Measurements from ENCODE around the gene ADPRS. TPM values are rescaled to one million over a fixed set of nuclear protein-coding genes. Genes with fewer than 3 reads are reported as not detected.

Gene ADPRS
- total RNA-seq, 1 donor from 2014 or later = 27.6 TPM

GRCh38 chr1:36107394-36107793, 18.7 kb downstream of the ADPRS start:
- intact Hi-C loops (cut with micrococcal nuclease) = no loop called here

DNA sequence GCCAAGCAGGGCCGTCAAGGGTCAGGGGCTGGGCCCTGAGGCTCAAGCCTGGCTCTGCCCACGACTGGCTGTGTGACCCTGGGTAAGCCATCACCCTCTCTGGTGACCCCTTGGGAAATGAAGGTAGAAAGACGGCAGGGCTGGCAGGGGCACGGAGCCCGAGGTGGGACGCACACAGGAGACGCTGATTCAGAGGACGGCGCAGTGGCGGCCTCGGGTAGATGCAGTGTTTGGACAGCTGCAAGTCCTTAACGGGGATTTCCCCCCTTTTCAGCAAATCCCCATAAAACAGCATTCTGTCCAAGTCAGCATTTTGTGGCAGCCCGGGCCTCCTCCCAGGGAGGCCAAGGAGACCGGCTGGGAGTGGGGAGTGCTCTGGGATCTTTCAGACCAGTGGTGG, 19.6 kb downstream of the ADPRS start:
- intact Hi-C loops (cut with micrococcal nuclease) = no loop called here

GRCh38 chr1:36109041-36109679, 20.5 kb downstream of the ADPRS start:
- intact Hi-C loops (cut with micrococcal nuclease) = no loop called here

- intact Hi-C loops (cut with micrococcal nuclease) = no loop called here
Measured at GRCh38 chr1:36111151-36111550, 22.5 kb downstream of the ADPRS start.

DNA sequence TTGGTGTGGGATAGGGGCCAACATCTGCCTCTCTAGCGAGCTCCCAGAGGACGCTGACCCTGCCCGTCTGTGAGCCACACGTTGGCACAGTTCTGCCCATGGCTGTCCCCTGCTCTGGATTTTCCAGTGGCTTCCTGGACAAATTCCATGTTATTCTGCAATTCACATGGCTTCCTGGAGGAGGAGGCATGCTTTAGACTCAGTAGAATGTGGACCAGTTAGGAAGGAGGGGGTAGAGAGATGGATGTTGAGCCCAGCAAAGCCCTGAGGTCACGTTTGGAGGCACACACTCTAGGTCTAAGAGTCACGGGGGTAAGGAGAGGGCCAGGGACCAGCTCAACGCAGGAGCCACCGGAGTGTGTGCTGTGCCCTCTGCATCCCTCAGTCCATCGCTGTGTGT, 24.1 kb downstream of the ADPRS start:
- intact Hi-C loops (cut with micrococcal nuclease) = no loop called here

- intact Hi-C loops (cut with micrococcal nuclease) = no loop called here
Measured at GRCh38 chr1:36114371-36114770, 25.7 kb downstream of the ADPRS start.

GRCh38 chr1:36115200-36115669, 26.5 kb downstream of the ADPRS start:
- intact Hi-C loops (cut with micrococcal nuclease) = no loop called here

DNA sequence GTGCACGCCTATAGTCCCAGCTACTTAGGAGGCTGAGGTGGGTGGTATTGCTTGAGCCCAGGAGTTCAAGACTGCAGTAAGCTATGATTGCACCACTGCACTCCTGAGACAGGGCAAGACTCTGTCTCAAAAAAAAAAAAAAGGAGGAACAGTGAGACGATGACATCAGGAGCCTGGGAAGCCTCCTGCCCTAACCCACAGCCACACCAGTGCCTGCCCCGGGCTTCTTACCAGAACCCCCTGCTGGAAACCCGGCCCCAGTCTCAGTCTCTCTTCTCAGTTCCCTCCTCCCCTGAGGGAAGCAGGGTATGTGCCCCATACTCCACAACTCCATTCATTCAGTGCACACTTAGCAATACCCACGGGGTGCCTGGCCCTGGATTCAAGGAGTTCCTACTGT, 27.2 kb downstream of the ADPRS start:
- intact Hi-C loops (cut with micrococcal nuclease) = no loop called here

DNA sequence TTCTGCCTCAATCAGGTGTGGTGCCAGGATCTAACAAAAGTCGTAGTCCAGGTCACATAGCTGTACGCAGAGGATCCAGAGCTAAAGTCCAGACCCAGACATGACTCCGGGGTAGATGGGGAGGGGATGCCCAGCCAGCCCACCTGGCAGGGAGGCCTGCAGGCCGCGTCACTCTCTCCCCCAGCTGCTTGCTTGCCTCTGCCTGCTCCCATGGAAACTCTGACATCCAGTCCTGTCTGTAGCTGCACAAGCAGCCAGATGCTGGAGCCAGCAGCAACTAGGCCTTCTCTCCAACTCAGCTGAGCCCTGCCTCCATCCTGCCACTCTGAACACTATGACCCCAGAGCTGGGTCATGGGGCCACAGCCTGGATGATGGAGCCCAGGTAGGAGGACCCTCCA, 28.2 kb downstream of the ADPRS start:
- intact Hi-C loops (cut with micrococcal nuclease) = no loop called here

- intact Hi-C loops (cut with micrococcal nuclease) = no loop called here
Measured at GRCh38 chr1:36118447-36119204, 29.9 kb downstream of the ADPRS start.

- intact Hi-C loops (cut with micrococcal nuclease) = no loop called here
Measured at GRCh38 chr1:36119456-36119855, 30.8 kb downstream of the ADPRS start.

GRCh38 chr1:36122062-36123030, 33.7 kb downstream of the ADPRS start:
- intact Hi-C loops (cut with micrococcal nuclease) = no loop called here

DNA sequence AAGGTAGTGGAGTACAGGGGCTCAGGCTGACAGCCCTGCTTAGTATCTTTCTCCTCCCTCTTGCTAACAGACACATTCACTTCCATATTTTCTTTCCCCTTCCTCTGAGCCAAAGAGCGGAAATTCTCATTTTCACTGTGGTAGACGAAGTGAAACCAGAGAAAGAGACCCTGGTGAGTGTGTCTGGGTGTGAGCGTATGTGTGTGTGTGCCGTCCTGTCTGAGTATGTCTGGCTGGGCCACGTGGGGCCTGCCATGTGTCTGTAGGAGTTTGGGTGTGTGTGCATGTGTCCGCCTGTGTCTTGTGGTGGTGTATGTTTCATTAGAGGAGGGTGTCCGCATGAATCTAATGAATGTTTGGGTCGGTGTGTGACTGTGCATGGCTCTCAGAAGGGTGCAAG, 34.7 kb downstream of the ADPRS start:
- intact Hi-C loops (cut with micrococcal nuclease) = no loop called here

- intact Hi-C loops (cut with micrococcal nuclease) = no loop called here
Measured at GRCh38 chr1:36124404-36125128, 35.9 kb downstream of the ADPRS start.

DNA sequence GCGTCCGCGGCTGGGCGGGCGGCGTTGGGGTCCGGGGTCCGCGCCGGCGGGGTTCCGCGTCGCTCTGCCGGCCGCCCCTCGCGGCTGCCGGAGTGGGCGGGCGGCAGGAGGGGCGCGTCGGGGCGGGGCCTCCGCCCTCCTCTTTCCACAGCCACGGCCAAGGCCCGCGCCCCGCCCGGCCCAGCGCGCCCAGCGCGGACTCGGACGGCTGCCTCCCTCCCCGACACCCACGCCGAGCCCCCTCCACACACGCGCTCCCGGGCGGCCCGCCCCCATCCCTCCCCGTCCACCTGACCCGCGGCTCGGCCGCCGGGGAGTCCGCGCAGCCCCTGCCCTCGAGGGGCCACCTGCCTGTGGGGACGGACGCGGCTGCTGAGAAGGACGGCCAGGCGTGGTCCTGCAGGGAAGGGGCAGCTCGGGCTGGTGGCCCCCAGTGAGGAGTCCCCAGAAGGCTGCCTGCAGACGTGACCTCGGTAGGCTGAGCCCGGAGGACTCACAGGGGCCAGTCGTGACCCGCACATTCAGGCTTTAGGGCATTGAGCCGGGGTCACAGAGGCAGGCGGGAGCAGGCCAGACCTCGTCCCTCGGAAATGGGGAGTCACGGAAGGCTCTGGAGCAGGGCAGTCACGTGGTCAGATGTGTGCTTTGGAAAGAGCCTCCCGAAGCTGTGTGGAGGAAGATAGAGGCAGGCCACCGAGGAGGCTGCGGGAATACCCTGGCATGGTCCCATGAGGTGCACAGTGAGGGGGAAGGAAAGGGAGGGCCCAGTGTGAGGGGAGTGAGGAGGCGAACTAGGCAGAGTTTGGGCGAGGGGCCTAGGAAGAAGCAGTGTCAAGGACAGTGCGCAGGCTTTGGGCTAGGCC, 36.7 kb downstream of the ADPRS start, which contains the start of gene COL8A2:
Gene COL8A2, minus strand, starts transcription at position 94 of the 863 bp plus-strand sequence. CDS start 24,980 bp downstream, outside the sequence.
- intact Hi-C loops (cut with micrococcal nuclease) = no loop called here

DNA sequence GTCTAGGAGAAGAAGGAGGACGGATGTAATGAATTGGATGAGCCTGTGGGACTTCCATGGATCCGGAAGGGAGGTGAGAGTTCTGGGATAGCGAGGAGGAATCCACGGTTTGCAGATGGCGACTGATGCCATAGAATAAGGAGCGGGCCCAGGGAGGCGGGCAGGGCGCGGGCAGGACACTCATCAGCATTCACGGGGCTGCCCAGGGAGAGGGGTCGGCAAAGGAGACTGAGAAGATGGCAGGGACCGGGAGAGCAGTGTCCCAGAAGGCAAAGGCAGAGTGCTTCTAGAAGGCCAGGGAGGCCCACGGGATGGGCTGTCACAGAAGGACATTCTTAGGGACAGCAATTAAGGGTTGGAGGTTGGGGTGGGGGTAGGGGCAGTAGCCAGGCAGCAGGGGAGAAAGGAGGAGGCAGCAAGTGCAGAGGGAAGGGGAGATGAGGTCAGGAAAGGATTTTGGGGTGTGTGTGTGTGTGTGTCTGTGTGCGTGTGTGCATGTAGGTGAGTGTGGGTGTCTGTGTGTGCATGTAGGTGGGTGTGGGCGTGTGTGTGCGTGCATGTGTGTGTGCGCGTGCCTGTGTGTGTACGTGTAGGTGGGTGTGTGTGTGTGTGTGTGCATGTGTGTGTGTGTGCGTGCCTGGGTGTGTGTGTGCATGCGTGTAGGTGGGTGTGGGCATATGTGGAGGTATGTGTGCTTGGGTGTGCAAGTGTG, 37.5 kb downstream of the ADPRS start:
- intact Hi-C loops (cut with micrococcal nuclease) = no loop called here

DNA sequence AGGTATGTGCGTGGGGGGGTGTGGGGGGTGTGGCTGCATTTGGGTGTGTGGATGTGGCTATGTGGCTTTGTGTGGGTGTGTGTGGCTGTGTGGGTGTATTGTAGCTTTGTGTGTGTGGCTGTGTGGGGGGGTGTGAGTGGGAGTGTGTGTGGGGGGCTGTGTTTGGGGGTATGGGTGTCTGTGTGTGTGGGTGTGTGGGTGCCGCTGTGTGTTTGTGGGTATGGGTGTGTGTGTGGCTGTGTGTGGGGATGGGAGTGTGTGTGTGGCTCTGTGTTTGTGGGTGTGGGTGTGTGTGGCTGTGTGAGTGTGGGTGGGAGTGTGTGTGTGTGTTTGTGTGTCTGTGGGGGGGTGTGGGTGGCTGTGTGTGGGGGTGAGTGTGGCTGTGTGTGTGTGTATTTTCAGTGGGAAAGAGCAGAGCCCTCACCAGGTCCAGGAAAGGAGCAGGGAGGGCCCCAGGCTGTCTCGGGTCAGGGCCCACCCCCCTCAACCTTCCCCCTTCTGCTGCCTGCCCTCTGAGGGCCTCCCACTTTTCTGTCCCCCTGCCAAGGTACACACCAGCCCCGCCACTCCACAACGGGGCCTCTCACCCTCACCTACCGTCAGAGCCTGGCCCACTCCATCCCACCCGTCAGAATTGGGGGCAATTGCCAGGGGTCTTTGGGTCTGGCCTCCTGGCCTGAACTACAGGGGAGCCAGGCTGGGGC, 38.3 kb downstream of the ADPRS start:
- intact Hi-C loops (cut with micrococcal nuclease) = no loop called here

DNA sequence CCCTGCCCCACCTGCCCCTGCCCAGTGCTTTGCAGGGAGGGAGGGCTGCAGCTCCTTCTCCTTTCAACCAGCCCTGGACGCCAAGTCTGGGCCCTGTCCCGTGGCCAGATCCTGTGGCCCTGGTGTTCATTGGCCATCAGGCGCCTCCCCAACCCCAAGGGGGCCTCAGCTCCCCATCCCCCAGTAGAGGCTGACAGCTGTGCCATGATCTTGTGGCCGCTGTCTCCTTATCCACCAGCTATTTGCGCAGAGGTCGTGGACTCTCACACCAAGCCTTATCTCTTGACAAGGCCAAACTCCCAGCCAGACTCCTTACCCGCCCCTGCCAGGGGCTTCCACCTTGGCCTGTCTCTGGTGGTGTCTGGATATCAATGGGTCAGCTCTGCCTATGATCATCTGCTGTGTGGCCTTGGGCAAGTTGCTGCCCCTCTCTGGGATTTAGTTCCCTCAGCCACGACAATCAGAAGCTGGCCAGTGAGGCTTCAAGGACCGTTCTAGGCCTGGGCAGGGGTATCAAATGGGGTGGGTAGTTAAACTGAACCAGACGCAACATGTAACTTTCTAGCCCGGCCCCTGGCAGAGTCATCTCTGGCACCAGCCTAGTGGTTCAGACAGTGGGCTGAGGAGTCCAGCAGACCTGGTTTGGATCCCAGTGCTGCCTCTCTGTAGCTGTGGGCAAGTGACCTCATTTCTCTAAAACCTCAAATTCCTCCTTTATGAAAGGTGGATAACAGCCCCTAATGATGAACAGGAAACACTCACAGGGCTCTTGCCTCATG, 39.6 kb downstream of the ADPRS start:
- intact Hi-C loops (cut with micrococcal nuclease) = no loop called here
